ENCODE measurements around the gene CHCHD3.

Gene CHCHD3

GRCh38 chr7:132759482-132760243 is 322.2 kb downstream of the CHCHD3 start:
- CTCF ChIA-PET, result no interaction called here
- Histone ChIP-seq H3K27ac (ENCODE audit: extremely low read depth, low read depth, low read length) (no peak overlapping the region), H3K9me3 (ENCODE audit: control insufficient read depth, insufficient read depth, low read depth, low read length) (no peaks in the 10 kb centered on the region), H3K4me1 (ENCODE audit: control insufficient read depth, insufficient read depth, low read length) (no peaks in the 10 kb centered on the region), H3K36me3 (ENCODE audit: control insufficient read depth in 2 of 2, insufficient read depth in 1 of 2, low read length in 2 of 2) (no peaks in the 10 kb centered on the region), H3K4me3 (ENCODE audit: low read depth, low read length) (no peak overlapping the region)
- POLR2A ChIA-PET, result no interaction called here
- TF ChIP-seq HOXA7 (CRISPR knock-in tag; IDR thresholded peaks at IDR 0.05; ENCODE audit: borderline replicate concordance), result no peak
- peak; percentile 62 for TF ChIP-seq ZIC2 (tag by site-specific recombination; IDR thresholded peaks at IDR 0.05)

DNA sequence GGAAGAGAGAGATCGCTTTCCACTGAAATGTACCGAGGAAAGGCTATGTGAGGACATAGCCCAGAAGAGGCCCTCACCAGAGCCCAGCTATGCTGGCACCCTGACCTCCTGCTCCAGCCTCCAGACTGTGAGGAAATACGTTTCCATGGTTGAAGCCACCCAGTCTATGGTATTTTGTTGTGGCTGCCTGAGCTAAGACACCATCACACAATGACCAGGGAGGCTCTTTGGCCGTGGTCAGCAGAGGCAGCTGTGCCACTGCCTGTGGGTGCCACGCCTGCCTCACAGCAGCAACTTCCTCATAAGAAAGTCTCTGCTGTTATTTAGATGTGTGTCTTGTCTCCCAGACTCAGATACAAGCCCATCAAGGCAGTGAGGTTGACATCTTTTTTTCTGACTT is 322.9 kb downstream of the CHCHD3 start:
- TF ChIP-seq ZNF335 (tag by site-specific recombination; conservative IDR thresholded peaks at IDR 0.05), result no peak
- no peak for TF ChIP-seq ZNF148 (tag by site-specific recombination; IDR thresholded peaks at IDR 0.05; ENCODE audit: borderline replicate concordance)
- TF ChIP-seq ZNF19 (tag by site-specific recombination; IDR thresholded peaks at IDR 0.05; ENCODE audit: low read depth), result no peak
- TF ChIP-seq EGR2 (tag by site-specific recombination; IDR thresholded peaks at IDR 0.05; ENCODE audit: low read depth), result no peak
- no peak for TF ChIP-seq MYNN (tag by site-specific recombination; IDR thresholded peaks at IDR 0.05; ENCODE audit: borderline replicate concordance)
- TF ChIP-seq SALL2 (tag by site-specific recombination; IDR thresholded peaks at IDR 0.05; ENCODE audit: borderline replicate concordance), result no peak
- TF ChIP-seq ZNF48 (tag by site-specific recombination; IDR thresholded peaks at IDR 0.05), result no peak
- TF ChIP-seq ZNF555 (tag by site-specific recombination; conservative IDR thresholded peaks at IDR 0.05), result no peak
- no peak for TF ChIP-seq ZSCAN4 (tag by site-specific recombination; IDR thresholded peaks at IDR 0.05)
- no peak for TF ChIP-seq ZNF16 (tag by site-specific recombination; IDR thresholded peaks at IDR 0.05; ENCODE audit: low read depth)
- no peak for TF ChIP-seq ZNF239 (tag by site-specific recombination; IDR thresholded peaks at IDR 0.05)
- no peak for TF ChIP-seq SP7 (tag by site-specific recombination; IDR thresholded peaks at IDR 0.05)
- TF ChIP-seq ZFHX2 (tag by site-specific recombination; conservative IDR thresholded peaks at IDR 0.05), result no peak
- TF ChIP-seq, protein P1, sequence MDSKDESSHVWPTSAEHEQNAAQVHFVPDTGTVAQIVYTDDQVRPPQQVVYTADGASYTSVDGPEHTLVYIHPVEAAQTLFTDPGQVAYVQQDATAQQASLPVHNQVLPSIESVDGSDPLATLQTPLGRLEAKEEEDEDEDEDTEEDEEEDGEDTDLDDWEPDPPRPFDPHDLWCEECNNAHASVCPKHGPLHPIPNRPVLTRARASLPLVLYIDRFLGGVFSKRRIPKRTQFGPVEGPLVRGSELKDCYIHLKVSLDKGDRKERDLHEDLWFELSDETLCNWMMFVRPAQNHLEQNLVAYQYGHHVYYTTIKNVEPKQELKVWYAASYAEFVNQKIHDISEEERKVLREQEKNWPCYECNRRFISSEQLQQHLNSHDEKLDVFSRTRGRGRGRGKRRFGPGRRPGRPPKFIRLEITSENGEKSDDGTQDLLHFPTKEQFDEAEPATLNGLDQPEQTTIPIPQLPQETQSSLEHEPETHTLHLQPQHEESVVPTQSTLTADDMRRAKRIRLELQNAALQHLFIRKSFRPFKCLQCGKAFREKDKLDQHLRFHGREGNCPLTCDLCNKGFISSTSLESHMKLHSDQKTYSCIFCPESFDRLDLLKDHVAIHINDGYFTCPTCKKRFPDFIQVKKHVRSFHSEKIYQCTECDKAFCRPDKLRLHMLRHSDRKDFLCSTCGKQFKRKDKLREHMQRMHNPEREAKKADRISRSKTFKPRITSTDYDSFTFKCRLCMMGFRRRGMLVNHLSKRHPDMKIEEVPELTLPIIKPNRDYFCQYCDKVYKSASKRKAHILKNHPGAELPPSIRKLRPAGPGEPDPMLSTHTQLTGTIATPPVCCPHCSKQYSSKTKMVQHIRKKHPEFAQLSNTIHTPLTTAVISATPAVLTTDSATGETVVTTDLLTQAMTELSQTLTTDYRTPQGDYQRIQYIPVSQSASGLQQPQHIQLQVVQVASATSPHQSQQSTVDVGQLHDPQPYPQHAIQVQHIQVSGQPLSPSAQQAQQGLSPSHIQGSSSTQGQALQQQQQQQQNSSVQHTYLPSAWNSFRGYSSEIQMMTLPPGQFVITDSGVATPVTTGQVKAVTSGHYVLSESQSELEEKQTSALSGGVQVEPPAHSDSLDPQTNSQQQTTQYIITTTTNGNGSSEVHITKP (tag by site-specific recombination; IDR thresholded peaks at IDR 0.05), result no peak
- Histone ChIP-seq H3K36me3 (ENCODE audit: control insufficient read depth in 2 of 2, insufficient read depth in 1 of 2, low read length in 2 of 2) (no peaks in the 10 kb centered on the region), H3K4me3 (ENCODE audit: low read depth, low read length) (no peak overlapping the region), H3K9me3 (ENCODE audit: control insufficient read depth, insufficient read depth, low read depth, low read length) (no peaks in the 10 kb centered on the region), H3K27ac (ENCODE audit: extremely low read depth, low read depth, low read length) (no peak overlapping the region), H3K4me1 (ENCODE audit: control insufficient read depth, insufficient read depth, low read length) (no peaks in the 10 kb centered on the region)
- ChIA-PET CTCF (no interaction called here), POLR2A (no interaction called here)
